CD4-positive, alpha-beta T cell treated with Interleukin-15 for 4 hours (primary cell): Measurements from ENCODE around the gene TRAF3IP1.
"Not testable (repeated sequence)": the region's sequence is repeated elsewhere in the genome, so short reads cannot be mapped to it uniquely, and the experiment has no call there.

Source experiments
- DNase-seq: peaks from one replicate; pipeline ENCODE4 v3.0.0-alpha.2; 2020; ENCODE audit warnings: low spot score

The TRAF3IP1 gene

GRCh38 chr2:238339814-238340213 lies 19.5 kb downstream of the TRAF3IP1 start:
- DNase-seq: no peak

DNA sequence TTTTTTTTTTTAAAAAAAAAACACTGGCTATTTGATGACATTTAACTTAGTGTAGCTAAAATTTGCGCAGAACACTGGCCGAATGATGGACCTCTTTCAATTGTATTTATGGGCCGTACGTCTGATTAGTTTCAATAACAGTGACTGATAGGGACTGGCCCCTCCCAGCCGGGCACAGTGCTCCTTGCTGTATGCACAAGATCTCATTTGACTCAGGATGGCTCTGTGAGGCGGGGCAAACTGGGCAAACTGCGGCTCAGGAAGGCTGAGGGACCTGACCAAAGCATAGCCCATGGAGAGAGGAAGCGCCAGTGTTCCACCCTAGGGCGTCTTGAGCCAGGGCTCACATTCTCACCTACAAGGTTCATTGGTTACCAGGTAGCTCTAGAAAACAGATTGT lies 21.2 kb downstream of the TRAF3IP1 start:
- DNase-seq: no peak

DNA sequence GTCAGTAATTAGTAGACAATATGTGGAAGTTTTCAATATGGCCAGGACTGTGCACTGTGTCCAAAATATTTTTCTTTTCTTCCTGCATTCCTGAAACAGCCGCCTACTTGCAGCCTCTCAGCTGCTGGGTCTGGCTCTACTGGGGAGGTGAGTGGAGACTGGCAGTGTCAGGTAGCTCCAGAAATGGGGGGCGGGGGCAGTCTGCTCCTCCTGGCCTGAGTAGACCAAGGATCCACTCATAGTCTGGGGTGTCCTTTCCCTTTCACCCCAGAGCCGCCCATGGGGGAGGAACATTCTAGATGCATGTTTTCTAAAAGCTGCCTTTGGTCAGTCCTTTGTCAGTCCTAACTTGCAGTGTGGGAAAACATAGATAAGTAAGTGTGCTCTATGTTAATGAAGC lies 23.7 kb downstream of the TRAF3IP1 start:
- DNase-seq: no peak

- DNase-seq: no peak
These were observed 24.2 kb downstream of the TRAF3IP1 start for GRCh38 chr2:238344517-238344916.

- no peak for DNase-seq
These were observed 25.1 kb downstream of the TRAF3IP1 start for GRCh38 chr2:238345297-238345968.

DNA sequence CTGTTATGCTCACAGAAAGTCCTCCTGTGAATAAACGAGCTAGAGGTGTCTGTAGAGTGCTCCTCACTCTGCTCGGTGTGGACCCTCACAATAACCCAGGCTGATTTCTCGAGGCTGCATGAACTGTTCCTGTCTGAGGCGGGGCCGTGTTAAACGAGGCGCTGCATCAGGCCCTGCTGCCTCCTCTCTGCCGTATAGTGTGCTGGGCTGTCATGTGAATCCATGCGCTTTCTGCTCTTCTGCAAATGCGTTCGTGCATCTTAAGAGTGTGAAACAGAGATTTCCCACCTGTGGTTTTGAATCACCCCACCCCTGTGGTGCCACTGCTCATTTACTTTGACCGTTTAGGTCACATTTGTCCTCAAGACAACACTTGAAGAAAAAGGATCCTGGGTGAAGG lies 26.2 kb downstream of the TRAF3IP1 start:
- no peak for DNase-seq

GRCh38 chr2:238350150-238350897 lies 30.0 kb downstream of the TRAF3IP1 start:
- DNase-seq: no peak

DNA sequence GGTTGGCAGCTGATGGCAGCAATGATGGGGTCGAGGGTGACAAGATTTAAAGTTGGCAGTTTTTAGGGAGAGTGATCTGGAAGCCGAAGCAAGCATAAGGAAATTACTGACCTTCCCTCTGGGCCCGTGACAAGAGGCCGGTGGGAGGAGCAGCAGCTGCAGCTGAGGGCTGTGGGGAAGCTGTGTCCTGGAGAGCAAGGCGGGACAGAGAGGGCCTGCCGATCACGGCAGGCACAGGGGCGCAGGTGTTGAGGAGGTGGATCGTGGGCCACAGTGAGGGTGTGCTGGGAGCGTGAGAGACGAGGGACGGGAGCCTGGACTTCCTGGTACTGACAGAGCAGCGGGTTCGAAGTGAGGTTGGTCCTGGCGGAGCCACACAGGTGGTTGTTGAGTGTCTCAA lies 31.0 kb downstream of the TRAF3IP1 start:
- DNase-seq: no peak

GRCh38 chr2:238352361-238352760 lies 32.0 kb downstream of the TRAF3IP1 start:
- DNase-seq: no peak

DNA sequence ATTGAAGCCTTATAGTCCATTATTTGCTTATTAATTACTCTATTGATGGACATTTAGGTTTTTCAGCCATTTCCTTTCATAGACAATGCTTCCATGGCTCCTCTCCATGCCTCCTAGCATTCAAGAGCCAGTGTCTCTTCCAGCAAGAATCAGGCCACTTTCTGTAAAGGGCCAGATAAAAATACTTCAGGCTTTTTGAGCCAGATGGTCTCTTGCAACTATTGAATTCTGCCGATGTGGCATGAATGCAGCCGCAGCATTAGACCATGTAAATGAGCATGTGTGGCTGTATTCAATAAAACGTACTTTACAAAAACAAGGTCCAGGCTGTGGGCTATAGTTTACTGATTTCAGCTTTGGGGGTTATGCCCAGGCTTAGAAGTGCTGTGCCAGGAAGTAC lies 38.5 kb downstream of the TRAF3IP1 start:
- no peak for DNase-seq

DNA sequence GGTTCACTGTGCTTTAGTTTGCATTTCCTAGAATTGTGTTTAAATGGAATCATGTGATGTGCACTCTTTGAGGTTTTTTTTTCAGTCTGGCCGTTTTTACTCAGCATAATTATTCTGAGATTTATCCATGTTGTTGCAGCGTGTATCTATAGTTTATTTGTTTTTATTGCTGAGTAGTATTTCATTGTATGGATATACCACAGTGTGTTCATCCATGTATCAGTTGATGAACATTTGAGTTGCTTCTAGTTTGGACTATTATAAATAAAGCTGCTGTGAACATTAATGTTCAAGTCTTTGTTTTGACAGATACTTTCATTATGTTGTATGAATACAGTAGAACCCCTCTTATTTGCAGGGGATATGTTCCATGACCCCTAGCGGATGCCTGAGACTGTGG lies 39.1 kb downstream of the TRAF3IP1 start:
- no peak for DNase-seq

GRCh38 chr2:238361877-238362276 lies 41.6 kb downstream of the TRAF3IP1 start:
- no peak for DNase-seq

DNA sequence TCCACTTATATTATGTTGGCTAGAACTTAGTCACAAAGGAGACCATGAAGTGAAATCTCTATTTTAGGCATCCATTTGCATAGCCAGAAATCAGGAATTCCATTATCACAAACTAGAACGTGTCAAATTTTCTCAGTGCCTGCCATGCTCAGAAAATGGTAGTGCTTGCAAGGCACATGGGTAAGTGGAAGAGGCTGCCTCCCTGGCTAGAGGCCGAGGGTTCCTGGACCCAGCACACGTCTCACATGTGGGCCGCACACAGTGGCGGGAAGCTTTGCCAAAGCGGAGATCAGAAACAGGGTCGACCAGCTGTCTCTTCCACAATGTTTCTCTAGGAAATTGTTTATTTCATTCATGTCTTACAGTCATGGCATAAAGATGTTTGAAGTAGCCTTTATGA lies 42.3 kb downstream of the TRAF3IP1 start:
- DNase-seq: no peak

- no peak for DNase-seq
These were observed 49.3 kb downstream of the TRAF3IP1 start for GRCh38 chr2:238369591-238370040.

GRCh38 chr2:238370094-238370822 lies 49.9 kb downstream of the TRAF3IP1 start:
- DNase-seq: no peak

DNA sequence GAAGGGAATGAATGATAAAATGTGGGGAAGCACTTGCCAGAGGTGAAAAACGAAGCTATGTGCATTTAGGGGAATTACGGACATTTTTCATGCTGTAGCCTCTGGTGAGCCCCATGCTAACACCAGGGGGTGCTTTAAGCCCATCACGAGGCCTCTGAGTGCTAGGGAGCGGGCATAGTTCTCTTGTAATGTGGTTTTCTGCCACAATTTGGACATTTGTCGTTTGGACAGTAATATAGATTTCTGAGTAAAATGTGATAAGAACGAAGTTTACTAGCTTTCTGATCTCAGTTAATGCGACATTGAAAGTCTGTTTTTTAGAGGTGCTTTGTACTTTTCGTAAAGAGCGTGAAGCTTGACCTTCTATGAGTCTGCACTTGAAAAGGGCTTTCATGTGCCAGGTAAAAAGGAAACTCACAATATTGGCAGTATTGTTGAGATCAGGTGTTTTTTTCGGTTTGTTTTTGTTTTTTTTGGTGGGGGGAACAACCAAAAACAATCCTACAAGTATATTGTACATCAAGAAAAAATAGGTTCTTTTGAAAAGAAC lies 50.6 kb downstream of the TRAF3IP1 start:
- peak; percentile 54 for DNase-seq

- DNase-seq: not testable (repeated sequence)
These were observed 52.0 kb downstream of the TRAF3IP1 start for GRCh38 chr2:238372277-238372676.

- no peak for DNase-seq
These were observed 56.6 kb downstream of the TRAF3IP1 start for GRCh38 chr2:238376884-238377391.

DNA sequence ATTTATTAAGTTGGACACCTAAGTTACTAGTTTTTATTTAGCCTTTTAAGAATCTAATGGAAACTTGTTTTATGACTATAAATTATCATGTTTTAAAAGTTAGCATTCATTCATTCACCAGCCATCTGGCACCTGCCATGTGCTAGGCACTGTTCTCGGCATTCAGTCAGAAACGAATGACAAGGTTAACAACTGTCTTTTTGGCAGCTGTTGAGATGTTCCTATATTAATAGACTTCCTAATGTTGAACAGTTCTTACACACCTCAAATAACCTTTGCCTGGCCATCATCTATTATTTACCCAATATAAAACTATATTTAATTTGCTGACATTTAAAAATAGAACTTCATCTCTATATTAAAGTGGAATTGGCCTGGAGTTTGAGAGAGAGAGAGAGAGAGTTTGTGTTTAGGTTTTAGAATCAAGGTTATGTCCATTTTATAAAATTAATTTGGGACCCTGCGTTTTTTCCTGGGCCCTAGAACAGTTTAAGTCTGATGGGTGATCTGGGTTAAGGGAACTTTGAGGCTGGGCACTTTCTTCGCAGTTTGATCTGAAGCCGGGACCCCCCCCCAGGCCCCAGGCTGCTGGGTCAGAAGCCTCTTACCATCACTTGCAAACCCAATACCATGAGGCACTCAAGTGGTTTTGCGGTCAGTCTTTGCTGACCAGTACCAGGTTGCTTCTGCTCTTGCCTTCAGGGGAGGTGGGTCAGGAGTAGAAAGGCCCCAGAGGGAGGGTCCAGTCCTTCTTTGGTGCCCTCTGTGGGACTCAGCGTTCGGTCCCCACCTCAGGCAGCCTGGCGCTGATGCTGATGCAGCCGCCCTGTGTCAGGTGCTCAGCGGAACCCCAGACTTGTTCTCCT lies 58.1 kb downstream of the TRAF3IP1 start:
- DNase-seq: no peak

DNA sequence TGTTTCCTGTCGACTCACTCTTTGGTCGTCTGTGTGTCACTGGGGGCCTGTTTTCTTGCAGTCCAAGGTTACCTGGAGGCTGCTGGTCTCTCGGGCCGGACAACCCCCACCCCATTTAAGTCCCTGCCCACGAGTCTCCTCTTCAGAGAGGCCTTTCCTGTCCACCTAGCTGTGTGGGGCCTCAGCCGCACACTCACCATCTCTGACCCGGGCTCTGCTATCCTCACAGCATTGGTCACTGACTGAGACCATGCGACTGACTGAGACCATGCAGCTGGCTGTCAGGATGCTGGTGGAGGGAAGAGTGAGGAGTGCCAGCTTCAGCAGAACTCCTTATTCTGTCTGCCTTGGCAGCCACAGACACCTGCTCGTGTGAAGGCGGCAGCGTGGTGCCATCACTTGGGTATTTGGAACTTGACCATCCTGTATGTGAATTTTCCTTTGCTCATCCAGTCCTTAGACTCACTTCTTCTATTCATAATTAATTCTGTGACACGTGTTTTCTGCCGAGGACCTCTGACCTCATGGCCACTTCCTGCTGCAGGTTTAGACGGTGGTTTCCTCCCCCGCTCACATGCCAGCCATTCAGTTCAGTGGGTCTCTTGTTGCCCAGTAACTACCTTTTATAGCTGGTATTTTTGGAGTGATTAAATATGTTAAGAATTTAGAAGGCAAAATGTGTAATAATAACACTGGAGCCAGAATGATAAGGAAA lies 58.9 kb downstream of the TRAF3IP1 start:
- peak; percentile 20 for DNase-seq

- no peak for DNase-seq
These were observed 60.0 kb downstream of the TRAF3IP1 start for GRCh38 chr2:238380336-238380735.
